HG03064 (cell line): Measurements from ENCODE around the gene OTC.

Source experiments
- ATAC-seq: cut with Tn5 transposase; IDR thresholded peaks from one replicate; pipeline ENCODE4 v1.9.1; 2021; ENCODE audit warnings: low read depth; ENCODE audit not compliant: unreplicated experiment

The OTC gene

DNA sequence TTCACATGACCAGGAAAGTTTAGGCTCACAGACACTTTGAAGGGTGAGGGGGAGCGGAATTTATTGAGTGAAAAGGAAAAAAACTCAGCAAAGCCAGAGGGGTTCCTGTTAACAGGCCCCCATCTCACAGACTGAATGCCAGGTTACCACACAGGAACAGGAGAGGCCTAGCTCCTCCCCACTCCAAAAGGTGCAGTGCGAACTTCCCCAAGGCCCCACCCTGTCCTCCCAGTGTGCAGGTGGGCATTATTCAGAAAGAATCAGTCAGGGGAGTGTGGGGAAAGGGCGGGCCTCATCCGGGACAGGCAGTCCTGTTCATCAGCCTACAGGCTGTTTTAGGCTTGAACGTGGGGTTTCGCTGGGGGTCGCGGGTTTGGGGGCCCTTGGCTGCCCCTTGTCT is 4.0 kb downstream of the OTC start:
- ATAC-seq: no peak

DNA sequence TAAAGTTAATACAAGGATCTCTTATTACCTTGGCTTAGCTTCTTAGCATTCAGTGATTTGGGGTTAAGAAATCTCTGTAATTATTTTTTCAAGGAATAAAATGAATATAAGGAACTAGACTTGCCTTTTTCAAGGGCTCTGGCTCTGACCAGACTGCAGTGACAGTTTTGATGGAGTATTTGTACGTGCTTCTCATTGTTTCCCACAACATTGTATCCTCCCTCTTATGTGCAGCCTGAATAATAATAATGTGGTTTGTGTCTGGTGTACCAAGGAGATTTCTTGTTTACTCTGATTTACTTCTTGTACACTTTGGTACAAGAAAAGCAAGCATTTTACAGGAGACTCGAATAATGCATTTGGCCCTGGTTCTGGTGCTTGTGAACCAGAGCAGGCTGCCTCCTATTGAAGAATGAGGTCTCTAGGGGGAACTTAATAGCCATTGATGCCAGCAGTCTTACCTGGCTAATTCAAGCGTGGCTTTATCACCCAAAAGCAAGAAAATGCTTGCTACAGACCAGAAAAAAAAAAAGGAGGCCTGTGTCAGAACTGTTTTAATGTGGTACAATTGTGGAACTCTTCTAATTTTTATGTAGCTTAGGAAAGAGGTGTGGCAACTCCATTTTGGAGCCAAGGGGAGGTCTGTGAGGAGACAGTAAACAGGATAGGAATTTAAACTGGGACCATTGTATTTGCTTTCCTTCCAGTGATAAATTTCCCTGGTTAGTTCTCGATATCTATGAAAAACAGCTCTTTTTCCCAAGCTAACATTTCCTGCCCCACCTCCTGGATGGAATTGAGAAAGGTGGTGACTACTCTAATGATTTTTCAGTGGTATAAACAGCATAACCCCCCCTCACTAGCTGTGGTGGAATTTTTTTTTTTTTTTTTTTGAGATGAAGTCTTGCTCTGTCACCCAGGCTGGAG is 5.6 kb downstream of the OTC start:
- no peak for ATAC-seq

DNA sequence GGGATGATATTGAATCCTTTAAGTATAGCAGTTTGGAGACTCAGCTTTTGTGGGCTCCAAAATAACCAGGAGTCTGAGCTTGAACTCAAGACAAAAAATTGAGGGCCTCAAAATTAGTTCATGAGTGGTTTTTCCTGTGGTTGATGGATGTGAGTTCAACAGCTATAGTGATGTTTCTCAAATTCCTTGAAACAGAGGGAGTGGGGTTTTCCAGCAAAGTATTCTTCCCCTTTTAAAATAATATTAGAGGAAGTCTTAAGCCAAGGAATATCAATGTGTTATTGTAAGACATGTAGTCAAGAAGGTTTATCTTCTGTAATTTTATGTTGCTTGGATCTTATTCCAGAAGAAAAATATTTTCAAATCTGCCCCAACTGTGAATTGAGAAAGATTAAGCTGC is 10.6 kb downstream of the OTC start:
- ATAC-seq: no peak

DNA sequence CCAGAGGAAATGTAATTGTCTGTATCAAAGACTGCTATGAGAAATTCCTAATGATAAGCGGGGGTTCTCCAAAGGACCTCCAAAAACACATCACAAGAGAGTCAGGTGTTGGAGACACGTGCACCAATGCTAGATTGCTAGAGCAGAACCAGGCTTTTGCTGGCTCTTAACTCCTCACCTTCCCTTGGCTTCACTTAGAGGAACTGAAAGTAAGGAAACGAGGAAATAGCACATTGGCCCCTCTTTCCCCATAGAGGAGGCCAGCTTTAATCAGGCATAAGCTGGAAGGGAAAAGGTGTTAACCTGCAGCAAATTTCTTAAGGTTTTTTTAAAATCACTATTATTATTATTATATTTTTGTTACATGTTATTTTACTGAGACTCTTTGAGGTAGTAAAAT is 13.6 kb downstream of the OTC start:
- ATAC-seq: no peak

DNA sequence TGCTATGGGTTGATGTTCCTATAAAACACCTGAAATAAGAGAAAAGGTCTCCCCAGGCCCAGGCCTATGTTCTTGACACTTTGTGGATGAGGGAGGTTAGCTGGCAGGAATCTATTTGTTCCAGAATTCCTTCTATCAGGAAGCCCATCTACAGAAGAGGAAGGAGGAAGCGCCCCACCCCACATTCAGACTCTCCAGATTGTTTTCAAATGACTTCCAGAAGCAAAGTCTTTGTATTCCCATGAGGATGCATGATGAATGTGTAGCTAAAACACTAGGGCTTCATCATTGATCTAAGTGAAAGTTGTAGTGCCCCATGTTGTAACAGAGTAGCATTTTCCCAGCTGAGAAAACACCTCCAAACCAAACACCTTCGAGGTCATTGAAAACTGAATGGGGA is 16.4 kb downstream of the OTC start:
- ATAC-seq: no peak

DNA sequence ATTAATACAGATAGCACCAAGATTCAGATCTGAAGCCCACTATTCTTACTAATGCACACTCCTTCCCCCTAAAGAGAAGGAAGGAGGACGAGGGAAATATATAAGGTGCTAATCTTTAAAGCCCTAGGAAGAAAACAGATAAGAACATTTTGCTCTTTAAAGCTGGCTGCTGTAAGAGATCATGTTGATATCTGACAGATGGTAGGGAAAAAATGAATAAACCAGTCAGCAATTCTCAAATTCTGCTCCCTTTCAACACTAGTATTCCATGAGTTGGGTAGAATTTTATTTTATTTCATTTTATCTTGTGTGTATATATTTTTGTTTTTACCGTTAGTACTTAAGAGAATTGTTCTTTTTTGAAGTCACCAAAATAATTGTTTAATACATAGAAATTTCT is 19.2 kb downstream of the OTC start:
- ATAC-seq: no peak

DNA sequence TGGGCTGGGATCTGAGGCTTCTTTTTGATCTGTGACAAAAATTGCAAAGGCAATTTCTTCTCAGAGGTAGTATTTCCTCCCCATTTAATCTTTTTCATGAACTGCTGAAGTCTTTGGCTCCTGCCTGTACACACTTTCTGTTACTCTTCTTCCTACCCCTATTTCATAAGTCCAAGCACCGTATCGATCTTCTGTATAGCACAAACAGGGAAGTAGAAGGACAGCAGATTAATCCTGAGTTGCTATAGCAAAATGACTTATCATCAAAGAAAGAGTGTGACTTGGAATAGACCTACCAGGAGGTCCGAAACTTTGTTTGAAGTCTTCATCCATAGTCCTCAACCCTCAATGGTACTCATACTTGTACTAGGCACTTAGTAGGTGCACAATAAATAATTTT is 22.0 kb downstream of the OTC start:
- no peak for ATAC-seq

DNA sequence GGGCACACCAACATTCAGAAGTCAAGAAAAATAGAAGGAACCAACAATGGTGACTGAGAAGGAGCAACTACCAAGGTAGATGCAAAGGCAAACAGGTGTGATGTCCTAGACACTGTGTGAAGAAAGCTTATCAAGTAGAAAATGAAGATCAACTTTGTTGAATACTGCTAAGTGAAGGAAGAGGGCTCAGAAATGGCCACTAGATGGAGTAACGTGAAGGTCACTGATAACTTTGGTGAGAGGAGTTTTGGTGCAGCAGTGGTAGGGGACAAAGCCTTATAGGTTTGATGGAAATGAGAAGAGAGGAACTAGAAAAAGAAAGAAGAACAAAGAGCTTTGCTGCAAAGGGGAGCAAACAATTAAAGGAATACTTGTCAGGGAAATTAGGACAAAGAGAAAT is 23.5 kb downstream of the OTC start:
- ATAC-seq: no peak

DNA sequence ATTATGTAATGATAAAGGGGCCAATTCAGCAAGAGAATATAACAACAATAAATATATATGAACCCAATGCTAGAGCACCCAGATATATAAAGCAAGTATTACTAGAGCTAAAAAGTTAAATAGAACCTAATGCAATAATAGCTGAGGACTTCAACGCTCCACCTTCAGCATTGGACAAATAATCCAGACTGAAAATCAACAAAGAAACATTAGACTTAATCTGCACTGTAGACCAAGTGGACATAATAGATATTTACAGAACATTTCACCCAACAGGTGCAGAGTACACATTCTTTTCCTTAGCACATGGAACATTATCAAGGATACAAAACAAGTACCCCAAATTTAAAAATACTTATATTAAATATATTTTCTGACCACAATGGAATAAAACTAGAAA is 24.3 kb downstream of the OTC start:
- ATAC-seq: no peak

DNA sequence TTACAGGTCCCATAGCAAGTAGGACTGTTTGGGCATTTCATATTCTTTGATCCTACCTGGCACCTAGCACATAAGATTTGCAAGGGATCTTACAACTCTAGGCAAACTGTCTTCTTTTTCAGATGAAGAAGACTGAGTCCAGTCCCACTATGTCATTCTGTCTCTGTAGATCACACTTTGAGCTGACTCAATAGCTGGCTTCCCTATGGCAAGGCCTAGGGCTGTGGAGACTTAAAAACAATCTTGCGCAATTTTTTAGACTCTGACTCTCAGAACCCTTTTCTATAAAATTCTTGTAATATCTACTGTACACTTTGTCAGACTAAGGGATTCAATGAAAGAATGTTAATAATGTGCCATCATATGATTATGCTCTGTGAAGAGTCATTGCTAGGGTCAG is 26.7 kb downstream of the OTC start:
- no peak for ATAC-seq

DNA sequence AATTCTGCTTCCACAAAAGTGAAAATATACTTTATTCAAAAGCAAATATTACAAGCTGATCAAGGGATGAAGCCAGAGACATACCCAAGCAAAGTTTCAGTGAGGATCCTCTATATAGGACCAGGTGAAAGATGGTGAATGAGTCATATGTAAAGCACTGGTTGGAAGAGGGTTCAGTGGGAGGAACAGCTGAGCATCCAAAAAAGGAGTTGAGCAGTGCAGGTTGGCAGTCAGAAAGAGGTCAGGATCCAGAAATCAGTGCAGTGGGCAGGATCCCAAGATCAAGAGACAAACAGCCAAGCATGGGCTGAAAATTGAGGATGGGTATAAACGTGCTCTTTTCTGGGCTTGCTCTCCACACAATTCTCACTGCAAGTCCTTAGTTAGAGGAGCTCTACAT is 30.3 kb downstream of the OTC start:
- no peak for ATAC-seq

DNA sequence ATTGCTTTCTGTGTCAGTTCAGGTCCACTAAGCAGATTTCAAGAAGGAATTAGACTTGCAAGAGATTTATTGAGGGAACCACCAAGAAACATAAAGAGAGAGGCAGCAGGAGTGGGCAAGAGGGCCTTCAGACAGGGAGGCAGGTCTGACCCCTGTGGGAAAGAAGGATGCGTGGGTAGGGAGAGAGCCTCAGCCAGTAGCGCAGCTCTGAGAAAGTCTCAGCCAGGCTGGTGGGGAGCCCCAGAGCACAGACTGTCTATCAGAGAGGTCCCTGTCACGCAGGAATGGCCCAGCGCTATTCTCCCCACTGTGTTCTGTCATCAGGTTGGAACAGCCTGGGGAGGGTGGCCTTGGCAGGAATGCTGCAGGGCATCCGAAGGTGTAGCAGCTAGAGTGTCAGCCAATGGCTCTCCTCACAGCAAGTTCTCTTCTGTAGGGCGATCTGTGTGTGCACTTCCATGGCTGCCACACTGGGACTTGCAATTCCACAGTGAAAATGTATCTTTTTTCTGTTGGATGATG is 48.0 kb downstream of the OTC start:
- ATAC-seq: no peak

DNA sequence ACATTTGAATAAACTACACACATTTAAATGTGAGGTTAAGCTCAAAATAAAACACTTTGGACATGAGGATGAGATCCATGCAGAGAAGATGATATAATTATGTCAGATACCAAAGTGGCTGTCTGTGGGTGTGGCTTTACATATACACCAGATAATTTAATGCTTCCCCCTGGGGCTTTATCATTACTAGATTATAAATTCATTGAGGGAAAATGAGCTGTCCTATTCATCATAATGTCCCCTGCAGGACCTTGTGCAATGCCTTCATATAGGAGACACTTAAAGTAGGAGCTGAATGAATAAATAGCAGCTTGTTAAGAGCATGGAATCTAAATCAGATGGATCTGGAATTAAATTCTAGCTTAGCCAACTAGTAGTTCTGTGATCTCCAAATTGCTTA is 49.7 kb downstream of the OTC start:
- no peak for ATAC-seq

DNA sequence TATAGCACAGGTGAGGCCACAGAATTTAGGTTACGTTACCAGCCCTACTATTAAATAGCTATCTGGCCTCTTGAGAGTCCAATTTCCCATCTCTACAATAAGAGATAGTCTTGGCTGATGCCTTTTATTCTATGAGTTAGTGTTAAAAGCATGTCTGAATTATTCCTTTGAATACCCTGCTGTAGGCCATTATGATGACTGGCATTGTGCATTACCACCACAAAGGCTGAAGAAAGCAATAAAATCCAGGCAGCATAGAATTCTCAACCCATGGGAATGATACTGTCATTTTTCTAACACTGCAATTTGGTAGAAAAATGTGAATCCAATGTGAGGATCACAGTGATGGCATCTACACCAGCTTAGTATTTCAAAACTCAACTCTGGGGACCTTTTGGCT is 51.4 kb downstream of the OTC start:
- ATAC-seq: no peak

DNA sequence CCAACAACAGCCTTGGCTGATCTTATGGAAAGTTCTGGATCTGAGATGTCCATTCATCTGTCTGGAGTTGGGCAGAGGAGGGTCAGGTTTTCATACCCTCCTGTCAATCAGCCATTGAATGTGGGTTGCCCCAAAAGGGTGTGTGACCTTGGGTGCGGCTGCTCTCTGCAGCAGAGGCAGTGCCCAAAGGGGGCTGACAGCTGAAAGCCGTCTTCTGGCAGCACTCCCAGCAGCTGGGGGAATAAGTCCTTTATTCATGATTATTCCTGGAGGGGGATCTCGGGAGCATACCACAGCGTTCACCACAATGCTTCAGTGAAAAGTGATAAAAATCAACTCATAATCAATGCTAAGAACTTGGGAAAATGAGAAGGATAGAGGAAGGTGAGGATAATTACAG is 54.7 kb downstream of the OTC start:
- no peak for ATAC-seq

DNA sequence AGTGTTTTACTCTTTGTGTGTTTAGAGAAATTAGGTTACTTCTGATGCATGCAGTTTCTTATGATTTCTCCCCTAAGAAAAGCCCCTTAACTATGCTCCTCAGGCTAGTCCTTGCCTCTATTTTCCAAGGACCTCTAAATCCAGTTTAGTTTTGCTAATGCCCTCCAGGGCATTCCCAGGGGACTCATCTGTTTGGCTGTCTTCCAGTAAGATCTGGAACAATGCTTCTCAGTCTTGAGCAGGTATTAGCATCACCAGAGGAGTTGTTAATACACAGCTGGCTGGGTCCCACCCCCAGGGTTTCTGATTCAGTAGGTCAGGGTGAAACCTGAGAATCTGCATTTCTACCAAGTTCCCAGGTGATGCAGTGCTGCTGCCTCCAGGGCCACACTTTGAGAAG is 56.9 kb downstream of the OTC start:
- no peak for ATAC-seq

DNA sequence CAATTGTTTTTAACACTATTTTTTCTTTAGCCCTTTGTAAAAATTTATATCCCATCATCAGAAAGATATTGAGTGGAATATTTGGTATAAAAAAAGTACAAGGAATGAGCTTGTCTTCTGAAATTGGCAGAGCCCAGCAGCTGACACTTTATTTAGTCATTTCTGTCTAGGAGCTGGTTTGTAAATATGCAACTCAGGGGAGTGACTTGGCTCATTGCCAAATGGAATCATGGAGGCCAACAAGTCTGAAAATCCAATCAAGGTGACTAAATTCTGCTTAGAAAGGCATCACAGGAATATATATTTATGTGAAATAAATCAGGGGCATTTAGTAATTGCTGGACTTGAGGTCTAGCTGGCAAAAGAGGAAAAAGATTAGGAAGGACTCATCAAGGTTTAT is 74.4 kb downstream of the OTC start:
- no peak for ATAC-seq

DNA sequence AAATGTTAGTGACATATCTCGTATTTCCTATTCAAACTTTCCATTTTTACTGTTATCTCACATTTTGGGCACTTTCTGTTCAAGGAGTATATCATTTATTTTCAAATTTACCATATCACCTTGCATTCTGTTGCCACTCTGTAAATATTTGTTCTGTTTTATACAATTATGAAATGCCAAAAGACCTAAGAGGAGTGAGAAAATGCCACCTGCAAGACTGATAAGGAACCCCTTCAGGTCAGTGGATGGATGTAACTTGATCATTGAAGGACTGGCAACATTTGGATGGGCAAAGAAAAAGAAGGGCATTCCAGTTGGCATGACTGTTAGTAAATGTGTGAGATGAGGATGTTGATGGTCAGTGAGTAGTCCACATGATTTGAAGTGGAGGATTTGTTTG is 79.1 kb downstream of the OTC start:
- no peak for ATAC-seq

DNA sequence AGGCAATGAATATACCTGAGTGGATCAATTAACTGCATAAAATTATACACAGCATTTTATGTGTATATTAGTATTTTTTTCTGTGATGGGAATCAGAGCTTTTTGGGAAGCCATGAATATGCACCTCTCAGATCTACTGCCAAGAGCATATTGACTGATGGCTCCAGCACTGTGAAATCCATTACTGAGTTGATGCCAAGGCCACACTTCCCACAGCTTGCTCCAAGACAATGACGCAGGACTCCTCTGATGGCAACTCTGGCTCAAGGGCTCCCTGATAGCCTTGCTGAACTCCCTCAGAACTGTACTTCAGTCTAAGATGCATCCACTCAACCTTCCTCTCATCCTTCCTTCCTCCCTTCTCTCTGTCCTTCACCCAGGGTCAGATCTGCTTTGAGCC is 82.7 kb downstream of the OTC start:
- ATAC-seq: no peak

DNA sequence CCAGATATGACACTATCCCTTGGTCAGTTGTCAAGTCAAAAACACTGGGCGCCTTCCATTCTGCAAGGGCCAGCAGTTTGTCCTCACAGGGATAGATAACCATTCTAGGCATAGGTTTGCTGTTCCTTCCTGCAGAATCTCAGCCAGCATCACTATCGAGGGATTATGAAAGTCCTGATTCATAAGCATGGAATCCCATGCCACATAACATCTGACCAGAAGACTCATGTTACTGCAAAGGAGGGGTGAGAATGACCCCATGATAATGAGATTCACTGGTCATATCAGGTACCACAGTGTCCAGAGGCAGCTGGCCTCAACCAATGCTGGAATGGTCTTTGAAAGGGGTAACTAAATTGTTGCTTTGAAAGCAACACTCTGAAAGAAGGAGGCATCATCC is 84.7 kb downstream of the OTC start:
- no peak for ATAC-seq

DNA sequence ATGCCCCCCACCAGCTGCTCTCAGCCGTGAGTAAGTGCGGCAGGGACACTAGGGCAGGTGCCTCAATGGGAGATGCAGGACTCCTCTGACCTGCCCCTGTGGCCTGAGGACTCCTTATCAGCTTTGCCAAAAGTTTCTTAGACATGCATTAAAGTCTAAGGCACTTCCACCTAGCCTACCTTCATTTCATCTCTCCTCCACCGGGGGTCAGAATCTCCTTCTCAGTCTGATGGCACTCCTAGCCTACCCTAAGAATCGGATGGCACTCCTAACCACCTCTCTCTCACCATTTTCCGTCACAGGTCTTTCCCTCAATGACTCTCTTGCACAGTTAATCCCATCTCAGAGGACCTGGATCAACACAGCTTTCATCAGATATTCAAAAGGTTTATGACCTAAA is 85.9 kb downstream of the OTC start:
- no peak for ATAC-seq

DNA sequence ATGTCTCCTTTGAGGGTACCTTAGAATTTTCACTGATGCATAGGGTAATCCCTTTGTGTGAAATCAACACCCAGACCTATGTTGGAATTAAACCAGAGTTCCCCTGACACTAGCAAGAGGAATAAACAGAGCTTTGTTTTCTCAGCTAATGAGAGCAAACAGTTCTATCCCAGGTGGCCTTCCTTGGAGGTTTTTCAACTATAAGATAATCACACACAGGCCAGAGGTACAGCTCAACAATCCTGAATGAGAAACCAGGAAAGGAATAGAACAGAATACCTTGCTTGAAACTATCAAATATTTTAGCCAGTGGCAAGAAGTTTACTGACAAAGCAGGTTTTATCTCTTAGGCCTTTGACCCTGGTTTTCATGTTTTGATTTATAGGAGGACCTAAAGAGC is 100.2 kb downstream of the OTC start:
- no peak for ATAC-seq

DNA sequence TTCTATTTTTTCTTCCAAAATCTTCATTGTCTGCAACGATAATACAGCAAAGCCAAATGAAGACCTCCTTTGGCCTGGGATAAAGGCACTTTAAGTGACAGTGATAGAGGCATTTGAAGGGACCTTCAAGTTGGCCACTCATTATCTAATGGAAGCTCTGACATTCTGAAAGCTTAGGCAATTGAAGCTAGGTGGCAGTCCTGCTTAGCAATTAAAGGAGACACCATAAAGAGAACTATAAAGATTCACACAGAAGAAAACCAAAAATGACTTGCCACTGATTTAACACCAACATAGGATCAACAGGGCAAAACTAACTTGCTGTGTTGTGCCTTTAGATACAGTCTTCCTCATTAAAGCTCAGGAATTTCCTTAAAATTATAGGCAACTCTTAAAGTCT is 105.7 kb downstream of the OTC start:
- ATAC-seq: no peak
